HG03342 (cell line): Measurements from ENCODE around the gene VCL.
"Not testable (repeated sequence)": the region's sequence is repeated elsewhere in the genome, so short reads cannot be mapped to it uniquely, and the experiment has no call there.

Source experiments
- ATAC-seq: cut with Tn5 transposase; IDR thresholded peaks from one replicate; pipeline ENCODE4 v1.9.1; 2021; ENCODE audit warnings: mild to moderate bottlenecking, moderate library complexity; ENCODE audit not compliant: unreplicated experiment

The VCL gene

DNA sequence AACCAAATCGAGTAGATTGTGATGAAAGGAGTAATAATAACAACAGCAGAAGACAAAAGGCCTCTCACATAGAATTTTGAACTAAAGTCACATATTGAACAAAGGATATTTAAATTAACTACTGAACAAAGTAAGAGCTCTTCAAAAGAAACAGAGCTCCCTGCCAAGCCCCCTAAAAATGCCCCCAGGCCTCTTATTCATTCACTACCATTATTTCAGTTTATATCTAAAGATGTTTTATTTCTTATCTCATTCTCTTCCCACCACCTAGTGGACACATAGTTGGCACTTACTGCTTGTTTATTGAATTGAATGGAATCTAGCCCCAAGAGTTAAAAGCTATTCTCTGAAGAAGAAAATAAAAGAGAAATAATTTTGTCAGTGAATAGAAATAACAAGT is 37.4 kb downstream of the VCL start:
- no peak for ATAC-seq

DNA sequence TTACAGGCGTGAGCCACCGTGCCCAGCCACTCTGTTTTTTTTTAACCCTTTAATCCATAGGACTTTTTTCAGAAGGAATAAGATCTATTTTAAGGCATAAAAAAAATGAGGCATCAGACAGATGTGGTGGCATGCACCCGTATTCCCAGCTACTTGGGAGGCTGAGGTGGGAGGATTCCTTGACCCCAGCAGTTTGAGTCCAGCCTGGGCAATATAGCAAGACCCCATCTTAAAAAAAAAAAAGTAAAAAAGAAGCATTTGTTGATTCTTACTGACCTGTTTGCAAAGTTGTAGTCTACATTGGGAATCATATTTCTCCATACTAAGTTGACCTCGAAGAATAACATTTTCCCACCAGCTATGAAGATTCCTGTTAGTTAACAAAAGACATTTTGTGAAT is 38.6 kb downstream of the VCL start:
- no peak for ATAC-seq

DNA sequence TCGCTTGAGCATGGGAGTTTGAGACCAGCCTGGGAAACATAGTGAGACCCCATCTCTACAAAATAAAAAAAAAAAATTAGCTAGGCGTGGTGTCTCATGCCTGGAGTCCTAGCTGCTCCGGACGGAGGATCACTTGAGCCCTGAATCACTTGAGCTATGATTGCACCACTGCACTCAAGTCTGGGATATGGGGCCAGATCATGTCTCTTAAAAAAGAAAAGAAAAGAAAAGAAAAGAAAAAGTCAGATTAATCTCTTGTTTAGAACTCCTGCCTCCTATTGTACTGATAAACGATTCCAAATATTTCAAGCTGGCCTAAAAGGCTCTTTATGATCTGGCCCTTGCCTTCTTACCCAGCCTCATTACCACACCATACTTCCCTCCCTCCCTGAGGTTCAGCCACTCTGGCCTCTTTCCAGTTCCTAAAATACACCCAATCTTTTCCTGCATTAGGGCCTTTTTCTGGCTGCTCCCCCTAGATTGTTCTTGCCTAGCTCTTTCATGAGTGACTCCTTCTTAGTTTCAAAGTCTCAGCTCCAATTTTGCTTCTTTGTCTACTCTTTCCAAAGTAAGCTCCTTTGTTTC is 41.7 kb downstream of the VCL start:
- no peak for ATAC-seq

DNA sequence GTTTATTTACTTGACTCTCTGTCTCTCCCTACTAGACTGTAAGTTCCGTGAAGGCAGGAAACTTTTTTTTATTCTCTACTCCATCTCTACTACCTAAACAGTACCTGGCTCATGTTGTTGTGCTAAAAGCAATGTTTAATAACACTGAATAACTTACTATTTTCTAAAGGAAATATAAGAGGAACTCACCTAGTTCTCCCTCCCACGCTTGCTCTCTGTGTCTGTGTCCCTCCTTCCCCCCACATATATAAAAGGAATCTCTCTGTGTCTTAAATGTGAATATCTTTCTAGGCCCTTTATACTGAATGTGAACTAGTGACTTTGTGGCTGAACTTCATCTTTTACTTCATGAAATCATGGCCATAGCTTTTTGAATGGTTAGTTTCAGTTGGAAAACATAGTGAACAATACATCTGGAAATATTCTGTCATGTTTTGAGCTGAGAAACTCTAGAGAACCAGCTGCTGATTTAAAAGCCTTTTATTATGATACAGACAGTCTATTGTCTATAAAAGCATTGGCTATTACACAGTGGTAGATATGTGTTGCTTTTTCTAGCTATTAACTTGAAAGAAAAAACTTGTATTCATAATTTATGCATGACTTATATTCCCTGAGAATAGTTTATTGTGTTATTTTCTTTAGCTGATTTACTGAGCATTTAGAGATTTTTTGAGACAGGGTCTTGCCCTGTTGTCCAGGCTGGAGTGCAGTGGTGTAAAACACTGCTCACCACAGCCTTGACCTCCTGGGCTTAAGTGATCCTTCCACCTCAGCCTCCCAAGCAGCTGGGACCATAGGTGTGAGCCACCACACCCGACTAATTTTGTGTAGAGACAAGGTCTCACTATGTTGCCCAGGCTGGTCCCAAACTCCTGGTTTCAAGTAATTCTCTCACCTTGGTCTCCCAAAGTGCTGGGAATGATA is 42.5 kb downstream of the VCL start:
- no peak for ATAC-seq

DNA sequence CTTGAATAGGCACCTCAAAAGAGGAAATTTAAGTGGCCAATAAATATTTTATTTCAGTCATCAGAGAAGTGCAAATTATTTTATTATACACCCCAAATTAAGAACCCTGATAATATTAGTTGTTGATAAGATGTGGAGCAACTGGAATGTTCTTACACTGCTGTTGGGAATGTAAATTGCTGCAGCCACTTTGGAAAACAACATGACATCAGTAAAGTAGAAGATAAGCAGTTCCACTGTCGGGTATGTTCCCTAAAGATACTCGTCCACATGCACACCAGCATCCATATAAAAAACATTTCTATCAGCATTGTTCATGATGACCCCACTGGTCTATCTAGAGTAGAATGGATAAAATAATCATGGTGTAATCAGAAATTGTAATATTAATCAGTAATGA is 46.5 kb downstream of the VCL start:
- ATAC-seq, result no peak

DNA sequence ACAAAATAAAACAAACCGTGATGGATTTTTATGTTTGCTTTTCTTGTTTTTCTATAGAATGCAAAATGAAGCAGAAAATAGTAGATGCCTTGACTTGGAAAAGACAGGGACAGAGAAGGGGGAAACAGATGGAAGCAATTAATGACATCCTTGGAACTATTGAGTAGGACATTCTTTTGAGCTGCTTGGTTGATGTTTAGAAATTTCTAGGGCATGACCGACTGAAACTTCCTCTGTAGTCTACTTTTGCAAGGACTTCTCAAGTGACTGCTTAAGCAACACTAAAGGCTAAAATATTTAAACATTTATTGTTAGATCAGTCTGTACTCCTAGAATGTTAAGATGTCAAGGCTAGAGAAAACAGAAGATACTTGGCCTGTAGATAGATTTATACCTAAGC is 49.4 kb downstream of the VCL start:
- no peak for ATAC-seq

DNA sequence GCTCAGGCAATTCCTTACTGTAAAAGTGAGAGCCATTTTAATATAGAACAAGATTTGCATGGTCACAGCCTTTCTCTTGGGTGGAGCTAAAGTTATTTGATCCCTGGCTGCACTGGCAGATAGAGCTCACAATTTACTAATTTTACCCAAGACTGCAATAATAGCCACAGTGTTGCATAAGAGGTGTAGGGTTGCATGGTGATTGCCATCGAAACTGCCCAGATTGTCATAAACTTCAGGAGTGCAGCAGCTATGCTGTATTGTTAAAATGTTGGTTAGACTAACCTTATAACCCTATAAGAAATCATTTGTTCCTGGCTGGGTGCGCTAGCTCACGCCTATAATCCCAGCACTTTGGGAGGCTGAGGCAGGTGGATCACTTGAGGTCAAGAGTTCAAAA is 50.0 kb downstream of the VCL start:
- ATAC-seq, result no peak

DNA sequence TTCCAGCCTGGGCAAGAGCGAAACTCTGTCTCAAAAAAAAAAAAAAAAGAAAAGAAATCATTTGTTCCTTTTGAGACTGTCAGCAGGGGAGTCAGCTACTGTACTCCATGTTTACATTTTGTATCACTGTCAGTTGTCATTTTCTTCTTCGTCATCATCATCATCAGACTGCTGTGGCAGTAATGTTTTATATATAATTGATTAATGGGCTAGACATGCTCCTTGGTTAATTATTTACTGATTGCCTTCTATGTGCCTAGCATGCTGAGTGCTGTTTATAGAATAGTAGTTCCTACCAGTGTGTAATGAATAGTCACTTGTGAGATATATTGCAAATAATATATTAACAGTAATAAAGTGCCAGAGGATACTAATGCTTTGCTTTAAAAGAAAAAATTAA is 50.5 kb downstream of the VCL start:
- no peak for ATAC-seq

DNA sequence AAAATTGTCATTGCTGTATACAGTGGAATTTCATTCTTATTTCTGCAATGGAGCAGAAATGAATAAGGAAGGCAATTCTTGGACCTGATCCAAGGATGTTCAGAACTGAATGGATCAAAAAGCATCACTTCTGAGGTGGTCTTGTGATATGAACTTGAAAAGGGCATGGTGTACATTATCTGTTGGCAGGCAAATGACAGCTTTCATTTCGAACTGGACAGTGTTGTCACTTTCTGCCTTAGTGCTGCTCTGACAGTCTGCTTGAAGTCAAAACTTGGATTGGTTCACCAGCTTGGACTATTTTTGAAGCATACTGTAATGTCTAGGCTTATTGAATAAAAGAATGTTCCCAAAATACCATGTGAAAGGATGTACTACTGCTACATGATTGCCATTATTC is 52.0 kb downstream of the VCL start:
- no peak for ATAC-seq

DNA sequence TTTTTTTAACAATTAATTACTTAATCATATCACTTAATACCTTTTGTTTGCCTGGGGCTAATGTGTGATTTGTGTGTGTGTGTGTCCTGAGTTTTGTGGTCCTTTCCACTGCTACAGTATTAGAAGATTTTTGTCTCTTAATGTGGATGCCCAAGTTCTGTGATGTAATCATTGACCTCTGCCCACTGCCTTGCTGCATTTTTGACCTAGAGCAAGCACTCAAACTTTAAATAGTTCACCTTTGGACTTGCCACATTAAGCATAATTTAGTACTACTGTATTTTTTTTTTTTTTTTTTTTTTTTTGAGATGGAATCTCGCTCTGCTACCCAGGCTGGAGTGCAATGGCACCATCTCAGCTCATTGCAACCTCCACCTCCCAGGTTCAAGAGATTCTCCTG is 52.7 kb downstream of the VCL start:
- ATAC-seq, result no peak

DNA sequence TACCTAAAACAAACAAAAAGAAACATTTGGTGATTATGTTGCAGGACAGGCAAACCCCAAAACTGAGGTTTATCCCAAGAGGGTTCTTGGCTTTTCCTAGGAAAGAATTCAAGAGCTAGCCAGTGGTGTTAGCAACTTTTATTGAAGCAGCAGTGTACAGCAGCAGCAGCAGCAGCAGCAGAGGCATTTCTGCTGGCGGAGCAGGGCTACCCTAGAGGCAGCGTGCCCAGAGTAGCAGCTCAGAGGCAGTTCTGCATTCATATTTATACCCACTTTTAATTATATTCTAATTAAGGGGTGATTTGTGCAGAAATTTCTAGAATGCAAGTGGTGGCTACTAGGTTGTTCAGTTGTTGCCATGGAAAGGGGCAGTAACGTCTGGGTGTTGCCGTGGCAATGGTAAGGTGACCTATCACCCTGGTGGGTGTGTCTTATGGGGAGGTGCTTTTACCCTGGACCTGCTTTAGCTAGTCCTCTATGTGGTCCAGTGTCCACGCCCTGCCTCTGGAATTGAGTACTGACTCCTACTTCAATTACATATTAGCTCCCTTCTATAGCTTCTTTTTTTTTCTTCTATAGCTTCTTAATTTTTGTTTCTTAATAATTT is 53.9 kb downstream of the VCL start:
- no peak for ATAC-seq

DNA sequence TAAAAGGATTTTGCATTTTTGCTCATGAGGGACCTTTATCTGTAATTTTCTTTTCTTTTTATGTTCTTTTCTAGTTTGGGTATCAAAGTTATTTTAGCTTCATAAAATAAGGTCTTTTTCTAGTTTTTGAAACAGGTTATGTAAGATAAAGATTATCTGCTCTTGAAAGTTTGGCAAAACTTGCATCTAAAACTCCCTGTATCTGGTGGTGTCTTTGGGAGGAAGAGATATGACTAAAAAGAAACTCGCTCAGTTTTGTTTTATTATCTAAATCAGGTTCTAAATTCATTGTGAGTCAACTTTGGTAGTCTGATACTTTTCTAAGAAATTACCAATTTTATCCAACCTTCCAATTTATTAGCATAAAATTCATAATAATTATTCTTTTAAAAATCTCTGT is 55.1 kb downstream of the VCL start:
- ATAC-seq, result no peak

DNA sequence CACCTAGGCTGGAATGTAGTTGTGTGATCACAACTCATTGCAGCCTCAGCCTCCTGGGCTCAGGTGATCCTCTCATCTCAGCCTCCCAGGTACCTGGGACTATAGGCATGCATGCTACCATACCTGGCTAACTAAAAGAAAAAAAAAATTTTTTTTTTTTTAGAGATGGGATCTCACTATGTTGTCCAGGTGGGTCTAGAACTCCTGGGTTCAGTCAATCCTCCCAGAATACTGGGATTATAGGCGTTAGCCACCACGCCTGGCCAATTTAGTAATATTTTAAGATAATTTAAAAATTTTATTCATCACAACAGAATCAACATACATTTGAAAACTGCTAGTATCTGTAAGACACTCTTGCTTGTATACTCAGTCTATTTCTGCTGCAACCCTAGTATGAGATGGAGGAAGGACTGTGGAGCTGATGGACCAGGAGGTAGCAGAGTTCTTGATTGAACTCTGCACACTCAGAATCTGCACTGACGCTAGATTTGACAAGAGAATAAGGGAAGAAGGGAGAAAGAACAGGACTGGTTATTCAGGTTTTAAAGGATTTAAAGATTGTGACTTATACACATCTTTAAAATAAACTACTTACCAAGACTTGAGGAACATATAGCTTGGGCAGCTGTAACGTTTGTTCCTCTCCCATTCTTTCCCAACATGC is 57.6 kb downstream of the VCL start:
- ATAC-seq, result no peak

DNA sequence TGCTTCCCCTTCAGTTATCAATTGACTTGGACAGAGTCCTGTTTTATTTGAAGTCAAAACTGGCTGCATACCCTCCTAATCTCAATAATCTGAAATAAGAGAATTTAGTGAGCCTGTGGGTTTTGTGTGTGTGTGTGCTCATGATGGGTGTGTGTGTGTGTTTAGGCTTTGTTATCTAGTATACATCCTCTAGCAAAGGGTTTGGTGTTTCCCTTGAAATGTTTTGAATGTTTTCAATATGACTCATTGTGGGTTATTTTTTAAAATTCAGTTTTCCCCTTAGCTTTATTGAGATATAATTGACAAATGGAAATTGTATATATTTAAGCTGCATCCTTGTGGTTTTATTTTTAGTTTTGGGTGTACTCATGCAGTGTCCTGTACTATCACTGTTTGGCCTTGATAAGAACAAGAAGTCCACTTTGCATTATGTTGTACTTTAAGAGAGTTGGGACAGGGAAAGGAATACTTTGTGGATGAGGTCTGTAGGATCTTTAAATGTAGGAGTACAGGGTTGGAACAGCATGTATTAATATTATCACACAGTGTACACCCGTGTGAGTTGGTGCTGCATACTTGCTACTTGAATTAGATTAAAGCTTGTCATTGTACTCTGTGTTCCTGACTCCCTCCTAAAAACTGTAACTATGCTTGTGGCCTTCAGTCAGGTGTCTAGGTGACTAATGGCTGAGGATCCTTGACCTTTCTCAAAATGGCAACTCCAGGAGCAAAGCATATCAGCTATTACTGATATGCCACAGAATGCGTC is 58.3 kb downstream of the VCL start:
- ATAC-seq, result no peak

DNA sequence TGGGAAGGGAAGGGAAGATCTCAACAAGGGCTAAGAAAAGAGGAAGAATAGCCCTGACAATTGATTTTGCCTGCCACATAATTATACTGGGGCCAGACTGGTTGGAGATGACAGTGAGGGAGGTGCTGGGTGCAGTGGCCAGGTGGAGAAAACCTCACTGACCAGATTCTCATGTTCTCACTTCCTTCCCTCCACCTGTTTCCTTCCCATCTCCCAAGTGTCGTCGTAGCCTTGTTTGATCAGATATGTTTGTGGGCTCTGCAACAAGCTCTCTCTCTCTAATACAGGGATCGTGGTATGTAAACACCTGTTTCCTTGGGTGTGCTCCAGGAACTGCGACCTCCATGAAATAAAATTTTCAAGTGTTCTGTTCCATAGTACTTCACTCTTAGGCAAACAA is 60.2 kb downstream of the VCL start:
- ATAC-seq, result no peak

DNA sequence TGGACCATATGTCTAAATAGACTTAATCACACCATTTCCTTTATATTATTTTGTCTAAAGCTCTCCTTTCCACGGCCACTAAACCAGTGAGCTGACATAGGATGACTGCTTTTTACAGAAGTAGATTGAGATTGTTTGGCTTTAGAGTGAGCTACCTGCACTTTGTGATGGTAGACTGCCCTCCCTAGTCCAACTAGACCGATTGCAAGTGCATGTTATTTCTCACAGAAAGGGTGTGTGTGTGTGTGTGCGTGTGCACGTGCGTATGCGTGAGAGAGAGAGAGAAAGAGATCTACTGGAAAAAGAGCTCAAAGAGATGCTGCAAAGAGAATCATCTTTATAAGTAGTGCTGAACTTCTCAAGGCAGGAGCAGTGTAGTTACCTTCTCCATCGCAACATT is 60.7 kb downstream of the VCL start:
- ATAC-seq, result no peak

DNA sequence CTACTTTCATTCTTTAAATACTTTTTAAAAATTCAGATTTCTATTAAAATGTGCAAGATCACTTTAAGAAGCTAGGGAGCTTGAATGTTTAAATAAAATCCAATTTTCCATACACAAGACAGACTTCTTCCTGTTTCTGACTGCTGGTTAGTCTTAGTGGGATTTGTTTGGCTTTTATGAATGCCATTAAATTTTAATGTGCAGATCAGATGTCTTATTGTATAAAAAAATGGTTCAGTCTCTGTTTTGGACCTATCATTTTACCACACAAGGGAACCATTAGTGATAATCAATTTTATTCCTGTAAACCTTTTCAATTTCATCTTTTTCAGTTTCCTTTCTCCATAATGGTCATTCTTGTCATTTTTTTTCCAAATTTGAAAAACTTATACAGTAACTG is 63.2 kb downstream of the VCL start:
- no peak for ATAC-seq

DNA sequence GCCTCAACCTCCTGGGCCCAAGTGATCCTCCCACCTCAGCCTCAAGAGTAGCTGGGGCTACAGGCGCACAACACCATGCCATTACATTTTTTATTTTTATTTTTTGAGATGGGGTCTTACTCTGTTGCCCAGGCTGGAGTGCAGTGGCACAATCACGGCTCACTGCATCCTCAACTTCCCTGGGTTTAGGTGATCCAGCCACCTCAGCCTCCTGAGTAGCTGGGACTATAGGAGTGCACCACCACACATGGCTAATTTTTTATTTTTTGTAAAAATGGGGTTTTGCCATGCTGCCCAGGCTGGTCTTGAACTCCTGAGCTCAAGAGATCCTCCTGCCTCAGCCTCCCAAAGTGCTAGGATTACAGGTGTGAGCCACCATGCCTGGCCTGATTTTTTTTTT is 64.1 kb downstream of the VCL start:
- not testable (repeated sequence) for ATAC-seq

DNA sequence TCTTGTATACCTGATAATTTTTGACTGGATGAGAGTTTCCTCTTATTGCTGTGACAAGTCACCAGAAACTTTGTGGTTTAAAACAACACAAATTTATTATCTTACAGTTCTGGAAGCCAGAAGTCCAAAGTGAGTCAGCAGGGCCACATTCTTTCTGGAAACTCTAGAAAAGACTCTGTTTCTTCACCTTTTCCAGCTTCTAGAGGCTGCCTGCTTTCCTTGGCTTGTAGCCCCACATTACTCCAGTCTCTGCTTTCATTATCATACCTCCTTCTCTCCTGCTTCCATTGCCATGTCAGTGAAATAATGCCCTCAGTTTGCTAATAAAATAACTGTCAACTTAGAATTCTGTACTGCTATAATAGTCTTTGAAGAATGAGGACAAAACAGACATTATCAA is 65.3 kb downstream of the VCL start:
- ATAC-seq, result no peak

DNA sequence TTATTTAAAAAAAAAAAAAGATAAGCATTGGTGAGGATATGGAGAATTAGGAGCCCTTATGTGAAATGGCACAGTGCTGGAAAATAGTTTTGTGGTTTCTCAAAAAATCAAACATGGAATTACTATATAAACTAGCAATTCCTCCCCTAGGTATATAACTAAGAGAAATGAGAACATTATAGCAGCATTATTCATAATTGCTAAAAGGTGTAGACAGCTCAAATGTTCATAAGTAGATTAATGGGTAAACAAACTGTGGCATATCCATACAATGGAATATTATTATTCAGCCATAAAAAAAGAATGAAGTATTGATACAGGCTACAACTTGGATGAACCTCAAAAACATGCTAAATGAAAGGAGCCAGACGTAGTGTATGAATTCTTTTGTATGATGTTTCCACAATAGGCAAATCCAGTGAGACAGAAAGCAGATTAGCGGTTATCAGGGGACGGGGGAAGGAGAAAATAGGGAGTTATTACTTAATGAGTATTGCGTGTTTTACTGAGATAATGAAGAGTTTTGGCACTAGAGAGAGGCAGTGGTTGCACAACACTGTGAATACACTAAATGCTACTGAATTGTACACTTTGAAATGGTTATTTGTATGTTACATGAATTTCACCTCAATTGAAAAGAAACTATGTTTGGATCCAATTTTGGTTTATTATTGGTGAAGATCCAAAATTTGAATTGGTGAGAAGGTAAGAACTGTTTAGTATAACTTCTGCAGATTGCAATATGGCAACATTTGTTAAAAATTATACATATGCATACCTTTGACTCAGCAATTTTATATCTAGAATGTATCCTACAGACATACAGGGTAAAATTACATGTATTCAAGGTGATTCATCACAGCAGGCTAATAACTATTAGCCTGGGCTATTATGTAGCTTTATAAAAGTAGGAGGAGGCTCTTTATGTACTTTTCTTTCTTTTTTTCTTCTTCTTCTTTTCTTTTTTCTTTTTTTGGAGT is 69.7 kb downstream of the VCL start:
- ATAC-seq, result no peak
